GM19372 (cell line): ENCODE data around the gene WBP1.
"Not testable (repeated sequence)": the region's sequence is repeated elsewhere in the genome, so short reads cannot be mapped to it uniquely, and the experiment has no call there.

Experiments
- ATAC-seq: cut with Tn5 transposase; IDR thresholded peaks from one replicate; pipeline ENCODE4 v1.9.1; 2021; ENCODE audit warnings: mild to moderate bottlenecking, low read depth, moderate library complexity; ENCODE audit not compliant: unreplicated experiment

WBP1 gene

DNA sequence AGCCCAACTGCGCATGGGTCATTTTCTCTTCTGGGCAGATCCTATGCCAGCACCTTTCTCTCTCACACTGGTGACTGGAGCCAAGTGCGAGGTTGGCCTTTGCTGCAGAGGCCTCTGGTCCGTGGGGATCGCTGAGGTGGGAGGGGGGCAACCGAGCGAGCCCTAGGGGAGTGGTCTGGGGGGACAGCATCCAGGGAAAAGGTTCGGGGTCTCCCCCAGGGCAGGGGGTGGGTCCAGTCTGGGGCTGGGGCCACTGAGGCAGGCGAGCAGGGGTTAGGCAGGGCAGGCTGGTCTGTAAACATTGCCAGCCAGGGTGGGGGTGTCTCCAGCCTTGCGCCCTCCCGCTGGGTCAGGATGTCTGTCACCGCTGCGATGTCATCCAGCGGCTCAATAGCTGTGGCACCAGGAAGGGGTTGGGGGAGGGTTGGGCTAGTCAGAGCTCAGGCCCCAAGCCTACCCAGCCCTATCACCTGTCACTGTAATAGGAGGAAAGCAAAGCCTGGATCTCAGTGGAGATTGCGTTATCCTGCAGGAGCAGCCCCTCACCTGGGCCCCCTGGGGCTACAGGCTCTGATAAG, 32.0 kb upstream of the WBP1 start:
- no peak for ATAC-seq

DNA sequence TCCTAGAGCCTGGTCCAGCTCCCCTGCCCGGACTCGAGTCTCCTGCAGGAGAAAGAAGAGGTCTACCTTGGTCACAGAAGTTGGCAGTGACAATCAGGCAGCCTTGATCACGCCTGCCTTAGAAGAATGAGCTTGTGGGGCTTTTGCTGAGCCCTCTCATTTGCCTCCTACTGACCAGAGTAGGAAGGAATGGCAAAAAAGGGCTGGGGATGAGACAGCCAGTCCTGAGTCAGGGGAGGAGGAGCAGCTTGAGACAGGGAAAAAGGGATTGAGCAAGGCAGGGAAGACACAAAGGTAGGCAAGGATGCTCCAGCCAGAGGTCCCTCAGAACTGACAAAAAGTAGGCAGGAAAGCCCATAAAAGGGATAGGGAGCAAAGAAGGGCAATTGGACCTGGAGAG, 30.7 kb upstream of the WBP1 start:
- no peak for ATAC-seq

DNA sequence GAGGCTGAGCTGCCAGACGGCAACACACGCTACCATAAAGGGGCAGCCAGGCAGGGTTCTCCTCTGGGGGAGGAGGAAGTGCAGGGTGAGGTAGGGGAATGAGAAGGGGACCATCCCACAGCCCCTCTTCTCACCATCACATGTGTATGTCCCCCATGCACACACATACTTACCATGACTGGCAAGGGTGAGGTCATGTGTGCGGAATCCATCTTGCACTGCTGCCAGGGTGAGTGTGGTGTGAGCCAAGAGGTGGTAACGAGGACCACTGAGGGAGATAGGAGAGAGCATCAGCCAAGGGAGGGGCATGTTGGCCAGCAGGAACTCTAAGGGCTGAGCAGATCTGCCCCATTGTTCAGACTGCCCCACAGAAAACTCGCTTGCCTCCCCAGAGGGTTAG, 29.6 kb upstream of the WBP1 start:
- no peak for ATAC-seq

GRCh38 chr2:74429487-74430451, 28.5 kb upstream of the WBP1 start:
- no peak for ATAC-seq

- ATAC-seq: no peak
Measured at GRCh38 chr2:74430502-74430901, 27.7 kb upstream of the WBP1 start.

DNA sequence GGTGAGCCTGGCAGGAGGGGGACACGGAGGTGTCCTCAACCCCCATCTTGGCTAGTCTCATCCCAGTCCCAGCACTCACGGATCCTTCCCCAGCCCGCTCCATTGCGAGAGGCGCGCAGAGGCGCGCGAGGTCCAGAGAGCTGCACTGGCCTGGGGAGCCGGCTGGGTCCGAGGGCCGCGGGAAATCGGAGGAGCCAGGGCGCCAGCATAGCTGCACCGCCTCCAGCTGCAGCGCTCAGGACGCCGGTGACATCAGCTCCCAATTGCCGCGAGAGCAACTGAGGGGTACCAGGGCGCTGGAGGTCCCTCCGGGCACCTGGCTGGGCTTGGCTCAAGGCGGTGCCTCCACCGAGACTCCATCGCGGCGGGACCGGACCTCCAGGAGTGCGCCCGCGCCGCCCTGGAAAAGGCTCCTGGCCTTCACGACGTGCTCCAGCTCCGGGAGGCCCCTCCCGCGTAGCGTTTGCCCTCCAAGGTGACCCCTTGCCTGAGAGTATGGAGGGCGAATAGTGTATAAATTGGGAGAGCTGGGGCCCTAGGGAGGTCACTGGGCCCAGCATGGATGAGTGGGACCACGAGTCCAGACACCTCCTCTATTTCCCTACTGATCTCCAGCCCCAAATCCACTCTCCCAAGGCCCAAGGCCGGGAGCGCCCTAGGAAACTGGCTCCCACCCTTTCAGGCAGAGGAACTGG, 22.0 kb upstream of the WBP1 start:
- ATAC-seq: no peak

GRCh38 chr2:74436848-74437695, 21.2 kb upstream of the WBP1 start:
- no peak for ATAC-seq

DNA sequence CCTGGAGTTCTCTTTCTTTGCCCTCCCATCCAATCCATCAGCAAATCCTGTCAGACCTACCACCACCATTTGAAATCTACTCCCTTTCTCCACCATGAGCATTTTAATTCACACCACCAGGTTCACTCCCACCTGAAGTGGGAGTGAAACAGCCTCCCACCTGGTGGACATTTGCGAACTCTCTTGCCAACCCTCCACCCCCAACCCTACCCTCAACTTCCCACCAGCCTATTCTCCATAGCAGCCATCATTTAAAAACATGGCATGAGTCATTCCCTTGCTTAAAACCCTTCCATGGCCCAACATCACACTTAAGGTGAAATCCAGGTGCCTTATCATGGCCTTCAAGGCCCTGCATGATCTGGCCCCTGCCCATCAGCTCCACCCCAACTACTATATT, 20.0 kb upstream of the WBP1 start:
- no peak for ATAC-seq

GRCh38 chr2:74439373-74439772, 18.9 kb upstream of the WBP1 start:
- ATAC-seq: no peak

- ATAC-seq: no peak
Measured at GRCh38 chr2:74439803-74440377, 18.3 kb upstream of the WBP1 start.

GRCh38 chr2:74440378-74441169, 17.7 kb upstream of the WBP1 start:
- ATAC-seq: peak; percentile 78

DNA sequence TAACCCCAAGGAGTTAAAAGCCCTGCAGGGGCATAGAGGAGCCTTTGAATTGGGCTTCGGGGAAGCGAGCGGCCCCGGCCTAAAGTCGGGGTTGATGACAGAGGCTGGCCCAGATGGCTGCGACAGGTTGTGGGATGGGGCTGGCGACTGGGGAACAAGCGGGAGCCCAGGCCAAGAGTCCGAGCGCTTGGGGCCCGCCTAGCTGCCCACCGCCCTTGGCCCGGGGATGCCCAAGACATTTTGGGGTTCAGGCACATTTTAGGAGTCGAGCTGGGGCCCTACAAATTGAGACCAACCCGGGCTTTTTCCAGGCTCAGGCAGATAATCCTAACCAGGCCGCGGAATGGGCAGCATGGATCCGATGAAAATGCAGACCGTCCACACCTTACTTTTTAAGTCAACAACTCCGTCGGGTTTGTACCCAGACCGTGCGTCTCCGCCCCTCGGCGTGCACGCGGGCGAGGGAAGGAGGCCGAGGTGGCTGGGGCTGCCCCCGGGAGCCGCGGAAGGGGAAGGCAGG, 17.0 kb upstream of the WBP1 start:
- ATAC-seq: no peak

DNA sequence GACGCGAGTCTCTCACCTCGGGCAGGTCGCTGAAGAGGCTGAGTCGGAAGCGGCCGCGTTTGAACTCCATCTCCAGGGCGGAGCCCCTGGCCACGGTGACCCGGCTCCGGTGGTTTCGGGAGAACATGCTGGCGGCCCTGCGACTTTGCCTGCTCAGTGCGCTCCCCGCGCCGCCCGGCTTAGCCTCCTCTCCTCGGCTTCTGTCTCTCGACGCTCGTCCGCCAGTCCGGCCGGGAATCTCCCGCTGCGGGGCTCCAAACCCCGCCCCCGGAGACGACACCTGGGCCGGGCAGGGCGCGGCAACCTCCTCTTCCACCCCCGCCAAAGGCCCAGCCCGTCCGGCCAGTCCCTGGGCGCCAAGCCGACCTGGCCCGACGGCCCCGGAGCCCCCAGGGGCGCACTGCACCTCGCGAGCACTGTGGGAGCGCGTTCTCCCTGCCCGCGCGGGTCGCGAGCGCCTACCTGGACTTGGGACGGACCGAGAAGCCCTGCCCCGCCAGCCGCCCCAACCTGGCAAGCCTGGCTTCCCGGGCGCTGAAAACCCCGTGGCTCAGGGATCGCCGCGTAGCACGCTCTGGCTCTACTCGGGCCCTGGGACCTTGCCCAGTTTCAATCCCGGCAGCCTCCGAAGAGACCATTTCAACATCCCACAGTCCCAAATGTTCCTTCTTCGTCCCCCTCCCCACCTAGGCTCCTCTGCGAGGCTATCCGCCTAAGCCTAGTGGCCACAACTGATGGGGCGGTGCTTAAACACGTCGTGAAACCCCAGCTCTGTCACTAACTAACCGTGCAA, 16.4 kb upstream of the WBP1 start, which contains the start of gene RTKN:
Gene RTKN (minus strand): TSS at position 248 of the 793 bp plus-strand sequence. CDS start 121 bp downstream, at position 127.
- peak; percentile 55 for ATAC-seq

GRCh38 chr2:74442483-74443297, 15.5 kb upstream of the WBP1 start:
- not testable (repeated sequence) for ATAC-seq

- no peak for ATAC-seq
Measured at GRCh38 chr2:74444498-74445318, 13.5 kb upstream of the WBP1 start.

DNA sequence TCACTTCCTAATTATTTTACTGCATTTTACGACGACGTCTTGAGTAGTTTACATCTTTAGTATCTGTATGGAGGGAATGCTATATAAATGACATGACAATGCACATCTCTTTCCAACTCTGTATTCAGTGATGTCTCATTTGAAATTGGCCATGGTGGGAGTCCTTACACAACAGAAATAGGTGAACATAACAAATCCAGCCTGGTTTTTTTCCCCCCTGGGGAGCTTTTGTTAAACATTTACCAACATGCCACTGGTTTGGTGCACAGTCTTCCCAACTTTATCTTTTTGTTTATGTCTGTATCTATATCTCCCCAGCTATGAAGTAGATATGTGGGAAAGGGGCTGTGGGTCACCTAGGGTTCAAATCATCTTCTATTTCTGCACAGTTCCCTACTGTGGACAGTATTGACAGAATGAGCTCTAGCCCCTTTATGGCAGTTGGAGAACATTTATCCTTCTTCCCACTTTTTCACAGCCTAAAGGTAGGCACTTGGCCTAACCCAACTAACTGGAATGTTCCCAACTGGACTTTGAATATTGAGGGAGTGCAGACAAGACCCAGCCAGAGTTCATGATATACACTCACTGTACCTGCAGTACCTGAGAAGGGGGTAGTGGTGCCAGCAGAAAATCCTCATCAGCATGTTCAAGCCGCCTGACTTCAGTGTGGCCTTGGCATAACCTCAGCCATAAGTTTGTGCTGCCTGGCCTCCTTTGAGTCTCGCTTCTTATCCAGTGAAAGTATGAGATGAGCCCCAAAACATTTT, 10.8 kb upstream of the WBP1 start:
- ATAC-seq: no peak
